Chondrocyte (in vitro differentiated cells): Measurements from ENCODE around the gene SMIM34. TPM values are rescaled to one million over a fixed set of nuclear protein-coding genes. Genes with fewer than 3 reads are reported as not detected.

Source experiments
- DNase-seq: peaks from one replicate; pipeline ENCODE4 v3.0.0; 2021; ENCODE audit warnings: mixed read lengths, low spot score
- H3K27ac Mint-ChIP-seq: one replicate; pipeline ENCODE4 v1.8.0; 2021; ENCODE audit warnings: mild to moderate bottlenecking, moderate library complexity, mixed read lengths; ENCODE audit not compliant: unreplicated experiment
- H3K27me3 Mint-ChIP-seq: 2 replicates; pipeline ENCODE4 v1.8.0; 2021; ENCODE audit warnings: low read depth, mixed read lengths
- H3K36me3 Mint-ChIP-seq: 2 replicates; pipeline ENCODE4 v1.8.0; 2021; ENCODE audit warnings: low read depth, mixed read lengths
- H3K4me1 Mint-ChIP-seq: 2 replicates; pipeline ENCODE4 v1.8.0; 2021; ENCODE audit warnings: low read depth, mild to moderate bottlenecking, mixed read lengths
- H3K4me3 Mint-ChIP-seq: one replicate; pipeline ENCODE4 v1.8.0; 2021; ENCODE audit warnings: mild to moderate bottlenecking, moderate library complexity, mixed read lengths; ENCODE audit not compliant: unreplicated experiment
- H3K9me3 Mint-ChIP-seq: 2 replicates; pipeline ENCODE4 v1.8.0; 2021; ENCODE audit warnings: low read depth, mixed read lengths
- total RNA-seq: library from RNA; stranded (reverse); gene quantifications from 3 replicates; pipeline ENCODE4 v1.2.1, GENCODE V29; 2021
- TF ChIP-seq, protein P1 (sequence below): fragments of 200-600 bp; sonication (generic); IDR thresholded peaks from 2 replicates; pipeline ENCODE4 v1.5.0; 2021; ENCODE audit warnings: antibody characterized with exemption, mild to moderate bottlenecking, moderate library complexity

The SMIM34 gene
- total RNA-seq, 1 donor from 2014 or later, result not detected

DNA sequence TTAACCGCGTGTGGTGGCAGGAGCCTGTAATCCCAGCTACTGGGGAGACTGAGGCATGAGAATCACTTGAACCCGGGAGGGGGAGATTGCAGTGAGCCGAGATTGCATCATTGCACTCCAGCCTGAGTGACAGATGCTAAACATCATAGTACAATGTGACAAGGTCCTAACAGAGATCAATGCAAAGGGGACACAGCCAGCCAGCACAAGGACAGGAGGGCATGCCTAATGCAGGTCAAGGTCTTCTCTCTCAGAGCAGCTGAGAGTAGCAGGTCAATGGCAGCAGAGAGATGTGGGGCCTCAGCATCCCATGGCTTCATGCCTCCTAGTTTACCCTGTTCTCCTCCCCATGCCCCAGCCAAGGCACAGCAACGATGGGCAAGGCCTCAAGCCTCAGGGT, 51.4 kb downstream of the SMIM34 start:
- TF ChIP-seq, protein P1, sequence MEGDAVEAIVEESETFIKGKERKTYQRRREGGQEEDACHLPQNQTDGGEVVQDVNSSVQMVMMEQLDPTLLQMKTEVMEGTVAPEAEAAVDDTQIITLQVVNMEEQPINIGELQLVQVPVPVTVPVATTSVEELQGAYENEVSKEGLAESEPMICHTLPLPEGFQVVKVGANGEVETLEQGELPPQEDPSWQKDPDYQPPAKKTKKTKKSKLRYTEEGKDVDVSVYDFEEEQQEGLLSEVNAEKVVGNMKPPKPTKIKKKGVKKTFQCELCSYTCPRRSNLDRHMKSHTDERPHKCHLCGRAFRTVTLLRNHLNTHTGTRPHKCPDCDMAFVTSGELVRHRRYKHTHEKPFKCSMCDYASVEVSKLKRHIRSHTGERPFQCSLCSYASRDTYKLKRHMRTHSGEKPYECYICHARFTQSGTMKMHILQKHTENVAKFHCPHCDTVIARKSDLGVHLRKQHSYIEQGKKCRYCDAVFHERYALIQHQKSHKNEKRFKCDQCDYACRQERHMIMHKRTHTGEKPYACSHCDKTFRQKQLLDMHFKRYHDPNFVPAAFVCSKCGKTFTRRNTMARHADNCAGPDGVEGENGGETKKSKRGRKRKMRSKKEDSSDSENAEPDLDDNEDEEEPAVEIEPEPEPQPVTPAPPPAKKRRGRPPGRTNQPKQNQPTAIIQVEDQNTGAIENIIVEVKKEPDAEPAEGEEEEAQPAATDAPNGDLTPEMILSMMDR, result no peak
- H3K4me1 Mint-ChIP-seq, result peaks cover 6% of the 10 kb centered on the region
- peaks cover 3% of the 10 kb centered on the region for H3K27me3 Mint-ChIP-seq
- no peaks in the 10 kb centered on the region for H3K9me3 Mint-ChIP-seq
- H3K4me3 Mint-ChIP-seq, result no peak overlapping the region
- H3K27ac Mint-ChIP-seq, result no peak overlapping the region
- H3K36me3 Mint-ChIP-seq, result no peaks in the 10 kb centered on the region
- DNase-seq, result no peak

- TF ChIP-seq, protein P1, result no peak
- H3K36me3 Mint-ChIP-seq, result no peaks in the 10 kb centered on the region
- DNase-seq, result no peak
- no peak overlapping the region for H3K27ac Mint-ChIP-seq
- no peaks in the 10 kb centered on the region for H3K9me3 Mint-ChIP-seq
- no peak overlapping the region for H3K4me3 Mint-ChIP-seq
- H3K4me1 Mint-ChIP-seq, result peaks cover 7% of the 10 kb centered on the region
- peaks cover 3% of the 10 kb centered on the region for H3K27me3 Mint-ChIP-seq
Observed at GRCh38 chr21:34369741-34370140, 54.0 kb downstream of the SMIM34 start.

Other genes starting within 250 kb of the SMIM34 start
- gene KCNE2, start 59.9 kb downstream of the SMIM34 start, total RNA-seq, result 0.35 TPM in 1 of 3 replicates, not detected in the others
- gene SMIM11, start 48.4 kb downstream of the SMIM34 start, total RNA-seq, result 5.5 to 20.8 TPM (median 8.0 TPM) in 3 replicates
- gene KCNE1, start 88.3 kb upstream of the SMIM34 start, total RNA-seq, result 0.32 to 0.70 TPM (median 0.38 TPM) in 3 replicates
- 41.4 to 84.5 TPM (median 80.9 TPM) in 3 replicates for gene RCAN1, start 191.2 kb upstream of the SMIM34 start, total RNA-seq
- gene CLIC6, start 245.0 kb upstream of the SMIM34 start, total RNA-seq, result 0.08 to 0.24 TPM (median 0.17 TPM) in 3 replicates